ENCODE data around the gene ATP9B.

GRCh38 chr18:79121746-79122474, 52.7 kb downstream of the ATP9B start:
- TF ChIP-seq YY1 (IDR thresholded peaks at IDR 0.05; ENCODE audit: insufficient read depth, insufficient read length): no peak
- no peak for TF ChIP-seq SUZ12 (IDR thresholded peaks at IDR 0.05; ENCODE audit: extremely low read depth, insufficient read depth, insufficient read length)
- TF ChIP-seq ZNF274 (IDR thresholded peaks at IDR 0.05; ENCODE audit: low read depth, low read length): no peak
